Gastroesophageal sphincter (tissue), 4 donors: ENCODE measurements around the gene KLHL18. TPM values are rescaled to one million over a fixed set of nuclear protein-coding genes. Genes with fewer than 3 reads are reported as not detected.
"Not testable (repeated sequence)": the region's sequence is repeated elsewhere in the genome, so short reads cannot be mapped to it uniquely, and the experiment has no call there.

Experiments used
- ATAC-seq: fragments of 150-250 bp; one replicate; pipeline ENCODE4 v1.9.1; 2016; ENCODE audit warnings: mild to moderate bottlenecking, moderate library complexity
- H3K27ac ChIP-seq, 4 donors: fragments of 200-600 bp; sonication (generic) in 3 of 4; 1 replicate in 3 of 4; 2 replicates in 1 of 4; pipeline ENCODE4 v1.5.1; 2016 to 2019
- H3K27me3 ChIP-seq: fragments of 200-600 bp; sonication (generic); one replicate; pipeline ENCODE4 v1.5.1; 2019
- H3K36me3 ChIP-seq, 2 donors: fragments of 200-600 bp; sonication (generic); one replicate each; pipeline ENCODE4 v1.5.1; 2019; ENCODE audit warnings: control low read depth in 1 of 2
- H3K4me1 ChIP-seq, 3 donors: fragments of 200-600 bp; sonication (generic); 1 replicate in 2 of 3; 2 replicates in 1 of 3; pipeline ENCODE4 v1.5.1; 2016 to 2019; ENCODE audit warnings: control low read depth in 2 of 3
- H3K4me3 ChIP-seq, 2 donors: fragments of 200-600 bp; sonication (generic); one replicate each; pipeline ENCODE4 v1.5.1; 2019; ENCODE audit warnings: mild to moderate bottlenecking in 1 of 2, moderate library complexity in 1 of 2
- H3K9me3 ChIP-seq, 3 donors: fragments of 200-600 bp; sonication (generic); one replicate each; pipeline ENCODE4 v1.5.1; 2017 to 2019; ENCODE audit warnings: control low read depth in 2 of 3
- EP300 ChIP-seq: sonication (generic); formaldehyde crosslinking; IDR thresholded peaks from one replicate; pipeline ENCODE4 v1.6.1; 2017; ENCODE audit warnings: antibody characterized with exemption, mild to moderate bottlenecking
- POLR2A ChIP-seq, 2 donors: fragments of 450-650 bp; IDR thresholded peaks; one replicate each; pipeline ENCODE4 v1.6.1; 2017; ENCODE audit warnings: antibody characterized with exemption in 2 of 2, mild to moderate bottlenecking in 2 of 2, moderate library complexity in 1 of 2
- POLR2AphosphoS5 ChIP-seq: sonication (generic); formaldehyde crosslinking; IDR thresholded peaks from one replicate; pipeline ENCODE4 v1.6.1; 2017; ENCODE audit warnings: antibody characterized with exemption
- WGBS, 2 donors: methylation state at CpG; one replicate each; pipeline ENCODE4 v1.1.5; 2018; ENCODE audit warnings: low coverage in 1 of 2; 5-methylcytosine and 5-hydroxymethylcytosine counted together
- total RNA-seq, 4 donors: library from RNA; depleted of rRNA; stranded (reverse); fragments of >200 nt; gene quantifications; one replicate each; pipeline ENCODE4 v1.1.0, GENCODE V29; 2016
- TF ChIP-seq, protein P1 (sequence below), 4 experiments: fragments of 200-600 bp in 2 of 4; fragments of 450-650 bp in 2 of 4; sonication (generic) in 1 of 4; IDR thresholded peaks; one replicate each; pipeline ENCODE4 v1.5.1; 2017 to 2019; ENCODE audit warnings: antibody characterized with exemption in 4 of 4, mild to moderate bottlenecking in 2 of 4, moderate library complexity in 2 of 4

KLHL18 gene
- total RNA-seq, 4 donors from 2014 or later: 11.6 to 23.3 (median 15.6) TPM

GRCh38 chr3:47362701-47363100 lies 80.0 kb downstream of the KLHL18 start:
- H3K27me3 ChIP-seq: no peaks in the 10 kb centered on the region
- no peak overlapping the region for H3K4me3 ChIP-seq
- H3K4me1 ChIP-seq: peaks cover 0 to 8% (median 0%) of the 10 kb centered on the region in 3 donors
- 62 to 86% methylated on average over 1 to 3 of the region's 5 CpGs for WGBS, 2 donors
- no peak overlapping the region for H3K27ac ChIP-seq
- no peak for ATAC-seq
- H3K9me3 ChIP-seq: peaks cover 0 to 18% (median 0%) of the 10 kb centered on the region in 3 donors
- TF ChIP-seq POLR2AphosphoS5 (no peak), EP300 (no peak), POLR2A (IDR thresholded peaks at IDR 0.05) (no peak)
- TF ChIP-seq, protein P1, sequence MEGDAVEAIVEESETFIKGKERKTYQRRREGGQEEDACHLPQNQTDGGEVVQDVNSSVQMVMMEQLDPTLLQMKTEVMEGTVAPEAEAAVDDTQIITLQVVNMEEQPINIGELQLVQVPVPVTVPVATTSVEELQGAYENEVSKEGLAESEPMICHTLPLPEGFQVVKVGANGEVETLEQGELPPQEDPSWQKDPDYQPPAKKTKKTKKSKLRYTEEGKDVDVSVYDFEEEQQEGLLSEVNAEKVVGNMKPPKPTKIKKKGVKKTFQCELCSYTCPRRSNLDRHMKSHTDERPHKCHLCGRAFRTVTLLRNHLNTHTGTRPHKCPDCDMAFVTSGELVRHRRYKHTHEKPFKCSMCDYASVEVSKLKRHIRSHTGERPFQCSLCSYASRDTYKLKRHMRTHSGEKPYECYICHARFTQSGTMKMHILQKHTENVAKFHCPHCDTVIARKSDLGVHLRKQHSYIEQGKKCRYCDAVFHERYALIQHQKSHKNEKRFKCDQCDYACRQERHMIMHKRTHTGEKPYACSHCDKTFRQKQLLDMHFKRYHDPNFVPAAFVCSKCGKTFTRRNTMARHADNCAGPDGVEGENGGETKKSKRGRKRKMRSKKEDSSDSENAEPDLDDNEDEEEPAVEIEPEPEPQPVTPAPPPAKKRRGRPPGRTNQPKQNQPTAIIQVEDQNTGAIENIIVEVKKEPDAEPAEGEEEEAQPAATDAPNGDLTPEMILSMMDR (IDR thresholded peaks at IDR 0.05): no peak
- no peaks in the 10 kb centered on the region for H3K36me3 ChIP-seq

GRCh38 chr3:47365213-47366153 lies 82.7 kb downstream of the KLHL18 start:
- Histone ChIP-seq H3K36me3 (no peaks in the 10 kb centered on the region), H3K27me3 (peaks cover 13% of the 10 kb centered on the region), H3K4me1 (peaks cover 0 to 8% (median 0%) of the 10 kb centered on the region in 3 donors), H3K4me3 (no peak overlapping the region), H3K27ac (no peak overlapping the region), H3K9me3 (no peaks in the 10 kb centered on the region)
- peak; percentile 31 for ATAC-seq
- TF ChIP-seq POLR2A (IDR thresholded peaks at IDR 0.05) (no peak), POLR2AphosphoS5 (no peak), EP300 (no peak)
- TF ChIP-seq, protein P1 (IDR thresholded peaks at IDR 0.05): no peak
- WGBS, 2 donors: 37 to 41% methylated on average over 10 to 11 of the region's 11 CpGs

- no peak for ATAC-seq
- TF ChIP-seq POLR2A (IDR thresholded peaks at IDR 0.05) (no peak), EP300 (no peak), POLR2AphosphoS5 (no peak)
- TF ChIP-seq, protein P1 (IDR thresholded peaks at IDR 0.05): no peak
- H3K4me3 ChIP-seq: no peak overlapping the region
- H3K36me3 ChIP-seq: no peaks in the 10 kb centered on the region
- H3K9me3 ChIP-seq: no peaks in the 10 kb centered on the region
- peaks cover 0 to 8% (median 0%) of the 10 kb centered on the region in 3 donors for H3K4me1 ChIP-seq
- no peak overlapping the region for H3K27ac ChIP-seq
- 93% methylated on average over 2 of the region's 2 CpGs; no CpG with 5 or more reads in 1 of the 2 donors for WGBS, 2 donors
- H3K27me3 ChIP-seq: peaks cover 26% of the 10 kb centered on the region
Measured at GRCh38 chr3:47366833-47367232, 84.1 kb downstream of the KLHL18 start.

- peaks cover 0 to 8% (median 0%) of the 10 kb centered on the region in 3 donors for H3K4me1 ChIP-seq
- TF ChIP-seq POLR2AphosphoS5: no peak
- TF ChIP-seq EP300: no peak
- TF ChIP-seq, protein P1 (IDR thresholded peaks at IDR 0.05): no peak
- no peak for TF ChIP-seq POLR2A (IDR thresholded peaks at IDR 0.05)
- no peaks in the 10 kb centered on the region for H3K9me3 ChIP-seq
- no peak overlapping the region for H3K4me3 ChIP-seq
- 88 to 98% methylated on average over 5 to 7 of the region's 7 CpGs for WGBS, 2 donors
- H3K27ac ChIP-seq: no peak overlapping the region
- H3K27me3 ChIP-seq: peaks cover 27% of the 10 kb centered on the region
- H3K36me3 ChIP-seq: no peaks in the 10 kb centered on the region
- no peak for ATAC-seq
Measured at GRCh38 chr3:47367631-47368030, 84.9 kb downstream of the KLHL18 start.

DNA sequence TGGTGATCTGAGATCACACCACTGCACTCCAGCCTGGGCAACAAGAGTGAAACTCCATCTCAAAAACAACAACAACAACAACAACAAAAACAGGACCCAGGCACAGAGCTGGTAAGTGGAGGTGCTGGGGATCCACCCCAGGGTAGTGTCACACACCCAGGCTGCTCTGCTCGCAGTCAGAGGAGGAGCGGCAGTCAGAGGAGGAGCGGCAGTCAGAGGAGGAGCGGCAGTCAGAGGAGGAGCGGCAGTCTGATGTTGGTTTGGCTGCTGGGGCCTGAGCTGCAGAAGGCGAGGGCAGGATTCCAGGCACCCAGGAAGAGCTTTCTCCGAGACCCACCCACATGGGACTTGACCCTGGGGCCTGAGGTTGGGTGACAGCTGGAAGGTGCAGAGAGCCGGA lies 87.3 kb downstream of the KLHL18 start:
- H3K36me3 ChIP-seq, H3K4me3 ChIP-seq, H3K4me1 ChIP-seq, H3K27ac ChIP-seq, H3K9me3 ChIP-seq, ATAC-seq: not testable (repeated sequence)
- peaks cover 27% of the 10 kb centered on the region for H3K27me3 ChIP-seq
- WGBS, 2 donors: 80 to 89% methylated on average over 1 to 8 of the region's 8 CpGs
